PFSK-1 (cell line): ENCODE measurements around the gene MAMDC4.

Experiments
- POLR2AphosphoS5 ChIP-seq: IDR thresholded peaks from 2 replicates; pipeline ENCODE4 v1.6.1; 2012; ENCODE audit warnings: low read depth, mild to moderate bottlenecking, control low read depth, low read length, moderate library complexity
- REST ChIP-seq, 2 experiments: IDR thresholded peaks; 2 replicates each; pipeline versions ENCODE4 v1.6.1 to v1.8.0; 2011 to 2012; ENCODE audit warnings: low read depth in 2 of 2, low read length in 2 of 2, control low read depth in 1 of 2, inconsistent platforms in 1 of 2, mild to moderate bottlenecking in 1 of 2, moderate library complexity in 1 of 2; ENCODE audit not compliant: insufficient read depth in 1 of 2
- SIN3A ChIP-seq: IDR thresholded peaks from 2 replicates; pipeline ENCODE4 v1.6.1; 2012; ENCODE audit warnings: mild to moderate bottlenecking, low read length, moderate library complexity, borderline replicate concordance; ENCODE audit not compliant: insufficient read depth
- TAF1 ChIP-seq: IDR thresholded peaks from 2 replicates; pipeline ENCODE4 v1.6.1; 2012; ENCODE audit warnings: low read length, control low read depth, borderline replicate concordance; ENCODE audit not compliant: insufficient read depth

DNA sequence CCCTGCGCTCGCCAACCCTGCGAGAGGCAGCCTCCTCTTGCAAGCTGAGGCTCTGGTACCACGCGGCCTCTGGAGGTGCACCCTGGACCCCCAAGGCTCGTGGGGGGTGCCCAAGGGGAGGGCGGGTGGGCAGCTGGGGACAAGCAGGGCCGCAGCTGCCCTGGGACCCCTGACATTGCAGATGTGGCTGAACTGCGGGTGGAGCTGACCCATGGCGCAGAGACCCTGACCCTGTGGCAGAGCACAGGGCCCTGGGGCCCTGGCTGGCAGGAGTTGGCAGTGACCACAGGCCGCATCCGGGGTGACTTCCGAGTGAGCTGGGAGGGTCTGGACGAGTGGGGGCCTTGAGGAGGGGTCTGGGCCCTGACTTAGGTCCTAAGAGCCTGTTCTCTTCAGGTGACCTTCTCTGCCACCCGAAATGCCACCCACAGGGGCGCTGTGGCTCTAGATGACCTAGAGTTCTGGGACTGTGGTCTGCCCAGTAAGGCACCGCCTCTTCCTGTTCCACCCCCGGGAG is 1.5 kb downstream of the MAMDC4 start:
- TF ChIP-seq POLR2AphosphoS5 (no peak), TAF1 (no peak), REST (IDR thresholded peaks at IDR 0.05; ENCODE audit: insufficient read depth in 1 of 2, low read depth in 2 of 2, low read length in 2 of 2) (no peak), SIN3A (no peak)
